ENCODE measurements around the gene MANSC1.
A peak's percentile ranks its signal among the peaks of the same experiment; 100 is the strongest.

Gene MANSC1

GRCh38 chr12:12349711-12350665 is at the start of gene MANSC1:
Gene MANSC1, minus strand, starts transcription at chr12:12350242. Its CDS starts 6,928 bp downstream, at chr12:12343314.
- peak; percentile 23 for DNase-seq (ENCODE audit: low read depth)

- DNase-seq (ENCODE audit: low read depth) = no peak
Observed at GRCh38 chr12:12399161-12399560, 49.1 kb upstream of the MANSC1 start.

GRCh38 chr12:12398026-12398859 is 48.2 kb upstream of the MANSC1 start:
- DNase-seq (ENCODE audit: low read depth) = peak; percentile 97

- DNase-seq (ENCODE audit: low read depth) = no peak
Observed at GRCh38 chr12:12397184-12397583, 47.1 kb upstream of the MANSC1 start.

GRCh38 chr12:12396694-12397093 is 46.7 kb upstream of the MANSC1 start:
- DNase-seq (ENCODE audit: low read depth) = no peak

GRCh38 chr12:12393171-12393570 is 43.1 kb upstream of the MANSC1 start:
- DNase-seq (ENCODE audit: low read depth) = no peak

GRCh38 chr12:12392413-12392812 is 42.4 kb upstream of the MANSC1 start:
- no peak for DNase-seq (ENCODE audit: low read depth)

- DNase-seq (ENCODE audit: low read depth) = peak; percentile 10
Observed at GRCh38 chr12:12387501-12387900, 37.5 kb upstream of the MANSC1 start.

- DNase-seq (ENCODE audit: low read depth) = no peak
Observed at GRCh38 chr12:12384571-12385340, 34.7 kb upstream of the MANSC1 start.

GRCh38 chr12:12381982-12382381 is 31.9 kb upstream of the MANSC1 start:
- DNase-seq (ENCODE audit: low read depth) = no peak

GRCh38 chr12:12380949-12381593 is 31.0 kb upstream of the MANSC1 start:
- no peak for DNase-seq (ENCODE audit: low read depth)

- no peak for DNase-seq (ENCODE audit: low read depth)
Observed at GRCh38 chr12:12379831-12380730, 30.0 kb upstream of the MANSC1 start.

GRCh38 chr12:12378616-12379015 is 28.6 kb upstream of the MANSC1 start:
- no peak for DNase-seq (ENCODE audit: low read depth)

- peak; percentile 70 for DNase-seq (ENCODE audit: low read depth)
Observed at GRCh38 chr12:12376646-12377448, 26.8 kb upstream of the MANSC1 start.

GRCh38 chr12:12372946-12373722 is 23.1 kb upstream of the MANSC1 start:
- no peak for DNase-seq (ENCODE audit: low read depth)

GRCh38 chr12:12367482-12367998 is 17.5 kb upstream of the MANSC1 start:
- no peak for DNase-seq (ENCODE audit: low read depth)

GRCh38 chr12:12366701-12367481 is 16.8 kb upstream of the MANSC1 start:
- no peak for DNase-seq (ENCODE audit: low read depth)

- no peak for DNase-seq (ENCODE audit: low read depth)
Observed at GRCh38 chr12:12365931-12366431, 15.9 kb upstream of the MANSC1 start.

All from fibroblast of gingiva (primary cell).